Hepatocyte (in vitro differentiated cells): ENCODE data around the gene IP6K3. TPM values are rescaled to one million over a fixed set of nuclear protein-coding genes. Genes with fewer than 3 reads are reported as not detected.

Source experiments
- DNase-seq: peaks from one replicate; pipeline ENCODE4 v3.0.0-alpha.2; 2016; ENCODE audit warnings: low spot score
- H2AFZ ChIP-seq: fragments of 200-600 bp; sonication (generic); 2 replicates; pipeline ENCODE4 v1.6.0; 2016; ENCODE audit warnings: antibody characterized with exemption, mild to moderate bottlenecking
- H3K27ac ChIP-seq: fragments of 200-600 bp; sonication (generic); 2 replicates; pipeline ENCODE4 v1.5.1; 2016; ENCODE audit warnings: mild to moderate bottlenecking
- H3K27me3 ChIP-seq: fragments of 200-600 bp; sonication (generic); 2 replicates; pipeline ENCODE4 v1.6.1; 2016
- H3K36me3 ChIP-seq: fragments of 200-600 bp; sonication (generic); replicated peaks from 2 replicates; pipeline ENCODE4 v1.5.1; 2016; ENCODE audit warnings: low read depth; ENCODE audit not compliant: insufficient read depth
- H3K4me1 ChIP-seq: fragments of 200-600 bp; sonication (generic); 2 replicates; pipeline ENCODE4 v1.5.1; 2016; ENCODE audit warnings: mild to moderate bottlenecking, moderate library complexity; ENCODE audit not compliant: insufficient read depth
- H3K4me2 ChIP-seq: fragments of 200-600 bp; sonication (generic); 2 replicates; pipeline ENCODE4 v1.6.0; 2016
- H3K4me3 ChIP-seq: fragments of 200-600 bp; sonication (generic); 2 replicates; pipeline ENCODE4 v1.5.1; 2016; ENCODE audit warnings: mild to moderate bottlenecking
- H3K79me2 ChIP-seq: fragments of 200-600 bp; sonication (generic); 2 replicates; pipeline ENCODE4 v1.6.0; 2017; ENCODE audit warnings: mild to moderate bottlenecking
- H3K9me2 ChIP-seq: fragments of 200-600 bp; sonication (generic); replicated peaks from 2 replicates; pipeline ENCODE4 v1.6.0; 2017; ENCODE audit warnings: mild to moderate bottlenecking; ENCODE audit not compliant: insufficient read depth
- H3K9me3 ChIP-seq: fragments of 200-600 bp; sonication (generic); 2 replicates; pipeline ENCODE4 v1.5.1; 2016; ENCODE audit warnings: low read depth, mild to moderate bottlenecking
- H4K20me1 ChIP-seq: fragments of 200-600 bp; sonication (generic); 2 replicates; pipeline ENCODE4 v1.6.0; 2016; ENCODE audit warnings: mild to moderate bottlenecking; ENCODE audit not compliant: insufficient read depth, poor library complexity, severe bottlenecking
- CTCF ChIP-seq: fragments of 200-600 bp; sonication (generic); IDR thresholded peaks from 2 replicates; pipeline ENCODE4 v1.5.1; 2016; ENCODE audit warnings: antibody characterized with exemption, mild to moderate bottlenecking; ENCODE audit not compliant: poor library complexity
- EZH2 ChIP-seq: fragments of 200-600 bp; sonication (generic); IDR thresholded peaks from 2 replicates; pipeline ENCODE4 v1.6.1; 2016; ENCODE audit warnings: antibody characterized with exemption, mild to moderate bottlenecking, borderline replicate concordance
- EZH2phosphoT487 ChIP-seq: fragments of 200-600 bp; sonication (generic); IDR thresholded peaks from one replicate; pipeline ENCODE4 v1.6.1; 2018; ENCODE audit warnings: antibody characterized with exemption, mild to moderate bottlenecking, low read depth, moderate library complexity; ENCODE audit not compliant: unreplicated experiment, severe bottlenecking
- WGBS: methylation state at CpG from one replicate; pipeline ENCODE4 v1.1.6; 2016; ENCODE audit warnings: low lambda C conversion rate; ENCODE audit errors: missing lambda C conversion rate; 5-methylcytosine and 5-hydroxymethylcytosine counted together
- polyA plus RNA-seq: library from polyadenylated mRNA; unstranded; fragments of >200 nt; fragmentation: Nextera tagmentation; extraction: Ambion mirVana; gene quantifications from 2 replicates; pipeline ENCODE4 v1.2.1, GENCODE V29; 2016
- total RNA-seq: library from RNA; depleted of rRNA; stranded (reverse); fragments of >200 nt; gene quantifications from 2 replicates; pipeline ENCODE4 v1.2.3, GENCODE V29; 2014

Gene IP6K3
- total and polyA plus RNA-seq, 2 experiments from 2014 or later = 9.5 to 25.3 TPM

- H3K36me3 ChIP-seq = no peaks in the 10 kb centered on the region
- WGBS = 89% methylated on average over 7 of the region's 7 CpGs
- no peak overlapping the region for H2AFZ ChIP-seq
- H3K27me3 ChIP-seq = no peaks in the 10 kb centered on the region
- no peak overlapping the region for H3K4me3 ChIP-seq
- H3K27ac ChIP-seq = no peak overlapping the region
- TF ChIP-seq EZH2phosphoT487 = no peak
- TF ChIP-seq EZH2 = no peak
- TF ChIP-seq CTCF = no peak
- DNase-seq = no peak
- H3K9me3 ChIP-seq = no peaks in the 10 kb centered on the region
- H3K79me2 ChIP-seq = peaks cover 21% of the 10 kb centered on the region
- no peaks in the 10 kb centered on the region for H3K9me2 ChIP-seq
- H4K20me1 ChIP-seq = peaks cover 14% of the 10 kb centered on the region
- H3K4me1 ChIP-seq = peaks cover 23% of the 10 kb centered on the region
- no peak overlapping the region for H3K4me2 ChIP-seq
Observed at GRCh38 chr6:33791620-33792019, 44.9 kb upstream of the IP6K3 start.

- H2AFZ ChIP-seq = no peak overlapping the region
- no peak overlapping the region for H3K27ac ChIP-seq
- no peak for DNase-seq
- WGBS = 95% methylated on average over 5 of the region's 5 CpGs
- peaks cover 30% of the 10 kb centered on the region for H3K4me1 ChIP-seq
- peaks cover 28% of the 10 kb centered on the region for H3K79me2 ChIP-seq
- H3K27me3 ChIP-seq = no peaks in the 10 kb centered on the region
- H3K4me2 ChIP-seq = no peak overlapping the region
- TF ChIP-seq EZH2phosphoT487 (no peak), EZH2 (no peak), CTCF (no peak)
- H3K4me3 ChIP-seq = no peak overlapping the region
- H3K9me2 ChIP-seq = no peaks in the 10 kb centered on the region
- H3K9me3 ChIP-seq = no peaks in the 10 kb centered on the region
- H3K36me3 ChIP-seq = no peaks in the 10 kb centered on the region
- H4K20me1 ChIP-seq = peaks cover 21% of the 10 kb centered on the region
Observed at GRCh38 chr6:33790910-33791309, 44.2 kb upstream of the IP6K3 start.

GRCh38 chr6:33790379-33790778 lies 43.7 kb upstream of the IP6K3 start:
- Histone ChIP-seq H3K4me1 (peaks cover 35% of the 10 kb centered on the region), H4K20me1 (peaks cover 27% of the 10 kb centered on the region), H3K36me3 (no peaks in the 10 kb centered on the region), H3K27ac (no peak overlapping the region), H3K9me3 (no peaks in the 10 kb centered on the region), H2AFZ (no peak overlapping the region), H3K79me2 (peaks cover 33% of the 10 kb centered on the region), H3K4me3 (no peak overlapping the region), H3K27me3 (no peaks in the 10 kb centered on the region), H3K4me2 (no peak overlapping the region), H3K9me2 (no peaks in the 10 kb centered on the region)
- no peak for DNase-seq
- WGBS = 89% methylated on average over 2 of the region's 2 CpGs
- TF ChIP-seq EZH2phosphoT487 (no peak), EZH2 (no peak), CTCF (no peak)

- Histone ChIP-seq H3K4me1 (peaks cover 33% of the 10 kb centered on the region), H3K4me2 (peak overlapping the region; percentile 79), H3K79me2 (peaks cover 42% of the 10 kb centered on the region), H3K9me3 (no peaks in the 10 kb centered on the region), H3K36me3 (no peaks in the 10 kb centered on the region), H3K9me2 (no peaks in the 10 kb centered on the region), H3K27ac (peak overlapping the region; percentile 54), H3K27me3 (no peaks in the 10 kb centered on the region), H3K4me3 (peak overlapping the region; percentile 15), H2AFZ (peak overlapping the region; percentile 99), H4K20me1 (peaks cover 35% of the 10 kb centered on the region)
- no peak for DNase-seq
- WGBS = 92% methylated on average over 11 of the region's 11 CpGs
- no peak for TF ChIP-seq EZH2phosphoT487
- no peak for TF ChIP-seq CTCF
- no peak for TF ChIP-seq EZH2
Observed at GRCh38 chr6:33789550-33789895, 42.8 kb upstream of the IP6K3 start.
